Globus pallidus (tissue), 1 donor: Measurements from ENCODE around the gene USP22.

Source experiments
- DNase-seq: peaks from one replicate; pipeline ENCODE4 v3.0.0-alpha.2; 2015; ENCODE audit warnings: low spot score

The USP22 gene

GRCh38 chr17:21001111-21001812 is 41.5 kb downstream of the USP22 start:
- DNase-seq: peak; percentile 72

GRCh38 chr17:20999841-21000532 is 42.8 kb downstream of the USP22 start:
- no peak for DNase-seq

- DNase-seq: no peak
These were observed 43.7 kb downstream of the USP22 start for GRCh38 chr17:20999044-20999573.

- no peak for DNase-seq
These were observed 44.2 kb downstream of the USP22 start for GRCh38 chr17:20998571-20999043.

GRCh38 chr17:20997711-20998570 is 44.9 kb downstream of the USP22 start:
- no peak for DNase-seq

GRCh38 chr17:20996724-20997615 is 45.8 kb downstream of the USP22 start:
- DNase-seq: no peak

- DNase-seq: no peak
These were observed 46.7 kb downstream of the USP22 start for GRCh38 chr17:20995873-20996723.

GRCh38 chr17:20995164-20995872 is 47.5 kb downstream of the USP22 start:
- no peak for DNase-seq

- no peak for DNase-seq
These were observed 48.0 kb downstream of the USP22 start for GRCh38 chr17:20994779-20995149.

GRCh38 chr17:20993863-20994778 is 48.7 kb downstream of the USP22 start:
- no peak for DNase-seq

GRCh38 chr17:20992987-20993862 is 49.6 kb downstream of the USP22 start:
- peak; percentile 91 for DNase-seq

GRCh38 chr17:20992416-20992815 is 50.4 kb downstream of the USP22 start:
- no peak for DNase-seq

GRCh38 chr17:20991276-20992037 is 51.4 kb downstream of the USP22 start:
- no peak for DNase-seq

GRCh38 chr17:20989991-20990855 is 52.6 kb downstream of the USP22 start:
- DNase-seq: no peak

GRCh38 chr17:20989481-20989880 is 53.3 kb downstream of the USP22 start:
- no peak for DNase-seq

GRCh38 chr17:20988896-20989295 is 53.9 kb downstream of the USP22 start:
- DNase-seq: no peak
